GM21381 (cell line): ENCODE results near the gene FAM149B1.
A peak's percentile ranks its signal among the peaks of the same experiment; 100 is the strongest.
"Not testable (repeated sequence)": the region's sequence is repeated elsewhere in the genome, so short reads cannot be mapped to it uniquely, and the experiment has no call there.

ENCODE experiments used
- ATAC-seq: cut with Tn5 transposase; IDR thresholded peaks from one replicate; pipeline ENCODE4 v1.9.1; 2021; ENCODE audit warnings: mild to moderate bottlenecking, moderate library complexity; ENCODE audit not compliant: unreplicated experiment

Gene FAM149B1

GRCh38 chr10:73167783-73168464, at the start of gene FAM149B1, which contains the start of gene ECD:
Gene FAM149B1 (plus strand): TSS chr10:73168119. CDS start chr10:73168340, 221 bp downstream.
Gene ECD (minus strand): TSS chr10:73168008. CDS start chr10:73163937, 4,071 bp downstream.
- peak; percentile 91 for ATAC-seq

GRCh38 chr10:73119457-73119856, 48.5 kb upstream of the FAM149B1 start:
- ATAC-seq: no peak

GRCh38 chr10:73119952-73120351, 48.0 kb upstream of the FAM149B1 start:
- no peak for ATAC-seq

- ATAC-seq: no peak
These were observed 41.6 kb upstream of the FAM149B1 start for GRCh38 chr10:73126343-73126742.

- no peak for ATAC-seq
These were observed 36.6 kb upstream of the FAM149B1 start for GRCh38 chr10:73131301-73131700.

GRCh38 chr10:73131913-73132686, 35.8 kb upstream of the FAM149B1 start:
- no peak for ATAC-seq

GRCh38 chr10:73134727-73135126, 33.2 kb upstream of the FAM149B1 start:
- ATAC-seq: no peak

- no peak for ATAC-seq
These were observed 31.3 kb upstream of the FAM149B1 start for GRCh38 chr10:73136627-73137026.

GRCh38 chr10:73139251-73139650, 28.7 kb upstream of the FAM149B1 start:
- no peak for ATAC-seq

- no peak for ATAC-seq
These were observed 26.3 kb upstream of the FAM149B1 start for GRCh38 chr10:73141603-73142002.

GRCh38 chr10:73150633-73151413, 17.1 kb upstream of the FAM149B1 start:
- not testable (repeated sequence) for ATAC-seq

- no peak for ATAC-seq
These were observed 15.9 kb upstream of the FAM149B1 start for GRCh38 chr10:73152009-73152408.

- ATAC-seq: no peak
These were observed 11.9 kb upstream of the FAM149B1 start for GRCh38 chr10:73156054-73156453.

- no peak for ATAC-seq
These were observed 8.8 kb upstream of the FAM149B1 start for GRCh38 chr10:73159038-73159648.

GRCh38 chr10:73161079-73161478, 6.8 kb upstream of the FAM149B1 start:
- ATAC-seq: no peak

- no peak for ATAC-seq
These were observed 6.3 kb upstream of the FAM149B1 start for GRCh38 chr10:73161662-73162061.

GRCh38 chr10:73163096-73163495, 4.8 kb upstream of the FAM149B1 start:
- ATAC-seq: no peak

GRCh38 chr10:73166972-73167371, 947 bp upstream of the FAM149B1 start:
- no peak for ATAC-seq

- ATAC-seq: no peak
These were observed 499 bp upstream of the FAM149B1 start for GRCh38 chr10:73167458-73167782.

GRCh38 chr10:73168465-73168803, 515 bp downstream of the FAM149B1 start:
- peak; percentile 11 for ATAC-seq

- no peak for ATAC-seq
These were observed 1.4 kb downstream of the FAM149B1 start for GRCh38 chr10:73169320-73169719.
